Motor neuron (in vitro differentiated cells): Measurements from ENCODE around the gene TBC1D1. TPM values are rescaled to one million over a fixed set of nuclear protein-coding genes. Genes with fewer than 3 reads are reported as not detected.

Experiments used
- ATAC-seq, 8 experiments: fragments of 200-7000 bp; cut with Tn5 transposase; replicated peaks in 6 of 8; 2 replicates each; pipeline ENCODE4 v1.8.0; 2021; ENCODE audit warnings: mild to moderate bottlenecking in 8 of 8, moderate library complexity in 8 of 8
- H3K27ac ChIP-seq, 2 donors: fragments of 250-450 bp; sonication (Bioruptor Pico); 2 replicates each; pipeline ENCODE4 v1.9.0; 2021; ENCODE audit warnings: antibody characterized with exemption in 2 of 2, mild to moderate bottlenecking in 2 of 2, moderate library complexity in 1 of 2
- H3K4me1 ChIP-seq, 2 donors: fragments of 250-450 bp; sonication (Bioruptor Pico); replicated peaks in 1 of 2; 2 replicates each; pipeline ENCODE4 v1.6.1; 2021; ENCODE audit warnings: antibody characterized with exemption in 2 of 2, mild to moderate bottlenecking in 2 of 2, moderate library complexity in 1 of 2
- H3K4me3 ChIP-seq, 5 donors: fragments of 250-450 bp; sonication (Bioruptor Pico); 2 replicates each; pipeline ENCODE4 v1.9.0; 2021; ENCODE audit warnings: antibody characterized with exemption in 5 of 5, mild to moderate bottlenecking in 5 of 5, moderate library complexity in 4 of 5
- WGBS, 10 experiments: fragments of 450-650 bp; shearing (Covaris generic); methylation state at CpG; one replicate each; pipeline ENCODE4 v1.0.0; 2022; 5-methylcytosine and 5-hydroxymethylcytosine counted together
- in situ Hi-C, 9 experiments: fragments of 400-800 bp; cut with MboI; loops; one replicate each; pipeline ENCODE4 v1.15.0; 2021; ENCODE audit warnings: low sequenced_read_pairs in 9 of 9, low pct_unique_long_range_greater_than_20kb in 2 of 9; ENCODE audit not compliant: unreplicated experiment in 9 of 9
- total RNA-seq, 8 experiments: library from RNA; unstranded; fragments of 300-600 nt; gene quantifications; 2 replicates each; pipeline versions ENCODE4 v1.2.3 to v1.2.4, GENCODE V29; 2022

Gene TBC1D1
- total RNA-seq, 8 experiments from 2014 or later = 14.3 to 83.6 (median 36.8) TPM

DNA sequence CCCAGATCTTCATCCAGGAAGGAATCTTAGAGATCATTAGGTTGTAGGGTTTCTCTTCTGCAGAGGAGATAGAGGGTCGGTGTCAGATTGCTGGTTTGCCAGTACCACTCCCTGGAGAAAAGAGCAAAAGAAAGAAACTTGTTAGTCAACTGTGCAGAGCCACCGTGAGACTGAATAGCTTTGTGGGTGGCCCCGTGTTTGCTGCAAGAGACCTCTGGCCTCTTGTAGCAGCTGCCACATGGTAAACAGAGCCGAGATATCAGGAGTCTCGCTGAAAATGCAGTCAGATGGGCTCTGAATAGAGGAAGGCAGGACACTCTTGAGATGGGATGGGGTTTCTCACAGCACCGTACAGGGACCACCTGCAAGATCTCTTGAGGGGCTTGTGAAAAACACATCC is 219.0 kb downstream of the TBC1D1 start:
- 0 to 100% (median 90%) methylated on average over 1 to 4 of the region's 6 CpGs; no CpG with 5 or more reads in 5 of the 10 experiments for WGBS, 10 experiments
- in situ Hi-C loops = no loop called here
- peak in 5 of 8 experiments; percentile 23 to 54 (median 48) for ATAC-seq
- Histone ChIP-seq H3K27ac (no peak overlapping the region), H3K4me1 (peaks cover 50 to 64% of the 10 kb centered on the region in 2 donors), H3K4me3 (no peak overlapping the region)

DNA sequence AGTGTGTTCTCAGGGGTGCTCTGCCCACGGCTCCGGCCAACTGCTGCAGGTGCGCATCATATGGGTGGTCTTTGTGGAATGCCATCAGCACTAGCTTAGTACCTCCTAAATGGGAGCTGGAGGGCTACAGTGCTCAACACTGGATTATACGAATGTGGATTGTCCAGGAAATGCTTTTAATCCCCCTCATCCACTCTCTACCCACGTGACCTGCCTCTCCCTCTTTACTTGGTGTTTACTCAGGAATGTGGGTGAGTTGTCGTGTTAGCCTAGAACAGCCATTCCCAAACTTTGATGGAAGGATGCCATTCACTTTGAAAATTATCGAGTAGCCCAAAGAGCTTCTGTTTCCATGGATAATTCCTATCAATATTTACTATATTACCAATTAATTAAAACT is 220.1 kb downstream of the TBC1D1 start:
- in situ Hi-C loops = no loop called here
- 65 to 100% (median 100%) methylated on average over 1 to 7 of the region's 7 CpGs; no CpG with 5 or more reads in 2 of the 10 experiments for WGBS, 10 experiments
- Histone ChIP-seq H3K27ac (no peak overlapping the region), H3K4me3 (no peak overlapping the region), H3K4me1 (peaks cover 42 to 62% of the 10 kb centered on the region in 2 donors)
- no peak for ATAC-seq

DNA sequence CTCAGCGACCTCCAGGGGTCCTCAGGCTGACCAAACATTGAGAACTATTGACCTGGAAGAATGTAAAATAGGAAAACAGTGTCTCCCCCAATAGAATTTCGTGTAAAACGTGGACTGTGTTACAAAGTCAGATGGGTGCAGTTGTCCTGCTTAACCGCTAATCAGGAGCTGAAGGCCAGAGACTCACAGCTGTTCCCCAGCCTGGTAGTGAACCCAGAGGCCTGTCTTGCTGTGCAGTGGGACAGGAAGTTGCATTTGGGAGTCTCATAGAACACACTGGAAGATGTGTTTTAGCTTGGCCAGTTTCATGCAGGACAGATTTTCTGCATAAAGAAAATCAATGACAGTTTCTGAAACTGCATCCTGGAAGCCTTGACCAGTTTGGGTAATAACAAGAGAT is 220.8 kb downstream of the TBC1D1 start:
- H3K27ac ChIP-seq = no peak overlapping the region
- no peak overlapping the region for H3K4me3 ChIP-seq
- in situ Hi-C loops = no loop called here
- H3K4me1 ChIP-seq = peaks cover 38 to 58% of the 10 kb centered on the region in 2 donors
- ATAC-seq = no peak
- WGBS, 10 experiments = 10 to 85% (median 20%) methylated on average over 2 to 3 of the region's 4 CpGs; no CpG with 5 or more reads in 4 of the 10 experiments

DNA sequence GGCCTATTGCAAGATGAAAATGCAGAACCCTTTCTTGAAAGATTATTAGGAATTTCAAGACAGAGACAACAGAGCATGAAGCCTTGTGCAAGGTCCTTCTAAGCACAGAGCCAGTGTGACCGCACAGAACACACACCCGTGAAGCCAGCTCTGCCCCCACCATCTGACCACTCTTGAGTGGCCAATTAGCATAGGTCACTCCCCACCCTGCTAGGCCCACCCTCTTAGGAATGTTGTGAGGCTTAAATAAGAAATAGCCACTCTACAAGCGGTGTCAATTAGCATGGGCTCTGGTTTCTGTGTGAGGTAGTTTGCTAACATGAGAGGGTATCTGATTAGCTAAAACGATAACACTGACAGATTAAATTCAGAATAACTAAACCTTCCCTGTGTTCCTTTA is 222.2 kb downstream of the TBC1D1 start:
- Histone ChIP-seq H3K4me1 (peaks cover 38 to 55% of the 10 kb centered on the region in 2 donors), H3K27ac (no peak overlapping the region), H3K4me3 (no peak overlapping the region)
- 25 to 90% (median 60%) methylated on average over 1 to 3 of the region's 4 CpGs; no CpG with 5 or more reads in 5 of the 10 experiments for WGBS, 10 experiments
- peak; percentile 59 to 96 (median 69) for ATAC-seq
- in situ Hi-C loops = no loop called here

DNA sequence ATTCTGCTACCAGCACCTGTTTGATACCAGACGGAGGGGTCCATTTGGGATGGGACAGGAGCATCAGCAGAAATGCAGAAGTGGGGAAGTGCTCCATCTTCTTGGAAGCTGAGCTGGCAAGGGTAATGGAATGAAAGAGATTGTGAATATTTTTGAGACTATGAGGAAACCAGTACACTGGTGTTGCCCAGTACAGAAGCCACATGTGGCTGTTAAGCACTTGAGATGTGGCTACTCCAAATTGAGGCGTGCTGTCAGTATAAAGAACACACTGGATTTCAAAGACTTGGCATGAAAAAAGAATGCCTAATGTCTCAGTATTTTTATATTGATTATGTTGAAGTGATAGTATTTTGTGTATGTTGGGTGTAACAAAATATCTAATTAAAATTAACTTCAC is 222.7 kb downstream of the TBC1D1 start:
- Histone ChIP-seq H3K4me3 (no peak overlapping the region), H3K4me1 (peaks cover 38 to 54% of the 10 kb centered on the region in 2 donors), H3K27ac (no peak overlapping the region)
- WGBS, 10 experiments = 40 to 100% (median 100%) methylated on average over 1 of the region's 2 CpGs; no CpG with 5 or more reads in 7 of the 10 experiments
- peak in 2 of 8 experiments; percentile 21 to 22 for ATAC-seq
- in situ Hi-C loops = no loop called here

DNA sequence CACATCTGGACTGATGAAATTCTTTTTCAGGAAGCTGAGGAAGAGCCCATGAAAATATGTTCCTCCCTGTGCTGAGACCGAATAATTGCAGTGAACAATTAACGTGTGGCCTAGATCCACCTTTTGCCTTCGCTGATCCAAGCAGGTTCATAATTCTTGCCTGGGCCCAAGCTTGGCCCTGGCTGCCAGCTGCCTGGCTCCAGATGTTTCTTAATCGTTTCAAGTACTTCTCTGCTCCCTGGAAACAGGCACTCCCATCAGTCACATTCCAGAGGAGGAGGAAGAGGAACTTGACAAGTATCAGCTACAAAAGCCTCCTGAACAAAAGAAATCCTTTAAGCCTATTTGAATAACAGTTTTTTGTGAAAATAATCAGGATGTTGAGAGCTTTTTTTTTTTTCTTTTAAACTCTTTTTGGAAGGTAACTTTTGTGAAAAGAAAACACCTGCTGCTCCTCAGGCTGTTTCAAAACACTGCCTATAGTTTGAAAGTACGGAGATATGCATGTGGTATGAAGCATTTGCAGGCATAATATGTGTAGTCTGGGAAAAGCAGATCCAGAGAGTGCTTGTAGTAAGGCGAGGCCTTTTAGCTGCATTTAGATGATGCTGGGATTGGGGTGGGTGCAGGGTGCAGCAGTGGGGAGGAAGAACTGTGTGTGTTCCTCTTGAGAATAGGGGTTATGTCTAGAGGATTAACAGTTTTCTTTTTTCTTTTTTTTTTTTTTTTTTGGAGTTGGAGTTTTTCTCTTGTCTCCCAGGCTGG is 223.7 kb downstream of the TBC1D1 start:
- Histone ChIP-seq H3K4me3 (no peak overlapping the region), H3K4me1 (peaks cover 39 to 51% of the 10 kb centered on the region in 2 donors), H3K27ac (no peak overlapping the region)
- peak in 5 of 8 experiments; percentile 33 to 65 (median 56) for ATAC-seq
- 0 to 83% (median 23%) methylated on average over 1 to 6 of the region's 6 CpGs; no CpG with 5 or more reads in 1 of the 10 experiments for WGBS, 10 experiments
- in situ Hi-C loops = no loop called here

DNA sequence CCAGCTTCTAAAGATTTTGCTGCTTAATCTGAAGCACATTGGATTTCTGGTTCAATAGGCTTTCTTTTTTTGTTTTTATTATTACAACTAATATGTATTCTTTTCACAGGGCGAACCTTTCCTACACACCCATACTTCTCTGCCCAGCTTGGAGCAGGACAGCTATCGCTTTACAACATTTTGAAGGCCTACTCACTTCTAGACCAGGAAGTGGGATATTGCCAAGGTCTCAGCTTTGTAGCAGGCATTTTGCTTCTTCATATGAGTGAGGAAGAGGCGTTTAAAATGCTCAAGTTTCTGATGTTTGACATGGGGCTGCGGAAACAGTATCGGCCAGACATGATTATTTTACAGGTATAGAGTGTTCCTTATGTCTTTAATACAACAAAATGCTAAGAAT is 224.7 kb downstream of the TBC1D1 start:
- no peak overlapping the region for H3K27ac ChIP-seq
- WGBS, 10 experiments = 91 to 100% (median 100%) methylated on average over 1 to 5 of the region's 5 CpGs
- in situ Hi-C loops = no loop called here

DNA sequence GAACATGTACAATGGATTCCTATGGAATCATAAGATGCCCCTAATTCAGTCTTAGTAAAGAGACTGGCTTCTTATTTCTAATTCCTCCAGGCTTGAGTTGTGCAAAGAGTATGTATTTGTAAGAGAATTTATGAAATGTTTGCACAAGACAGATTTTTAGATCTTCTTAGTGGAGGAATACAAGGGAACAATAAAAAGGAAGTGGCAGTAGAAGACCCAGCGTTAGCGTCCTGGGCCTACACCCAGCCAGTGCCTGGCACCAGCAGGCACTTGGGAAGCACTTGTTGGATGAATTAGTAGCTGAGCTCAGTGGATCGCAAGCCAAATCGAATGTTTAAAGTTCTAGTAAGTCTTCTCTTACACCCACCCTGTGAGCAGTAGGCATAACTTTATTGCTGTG is 226.7 kb downstream of the TBC1D1 start:
- Histone ChIP-seq H3K27ac (no peak overlapping the region), H3K4me3 (no peak overlapping the region), H3K4me1 (peaks cover 47 to 51% of the 10 kb centered on the region in 2 donors)
- 79 to 100% (median 93%) methylated on average over 1 to 4 of the region's 4 CpGs; no CpG with 5 or more reads in 4 of the 10 experiments for WGBS, 10 experiments
- in situ Hi-C loops = no loop called here
- ATAC-seq = no peak

More for the DNA sequence above, 224.7 kb downstream of the TBC1D1 start:
- Histone ChIP-seq H3K4me3 (no peak overlapping the region), H3K4me1 (peaks cover 39 to 51% of the 10 kb centered on the region in 2 donors)
- ATAC-seq = no peak

DNA sequence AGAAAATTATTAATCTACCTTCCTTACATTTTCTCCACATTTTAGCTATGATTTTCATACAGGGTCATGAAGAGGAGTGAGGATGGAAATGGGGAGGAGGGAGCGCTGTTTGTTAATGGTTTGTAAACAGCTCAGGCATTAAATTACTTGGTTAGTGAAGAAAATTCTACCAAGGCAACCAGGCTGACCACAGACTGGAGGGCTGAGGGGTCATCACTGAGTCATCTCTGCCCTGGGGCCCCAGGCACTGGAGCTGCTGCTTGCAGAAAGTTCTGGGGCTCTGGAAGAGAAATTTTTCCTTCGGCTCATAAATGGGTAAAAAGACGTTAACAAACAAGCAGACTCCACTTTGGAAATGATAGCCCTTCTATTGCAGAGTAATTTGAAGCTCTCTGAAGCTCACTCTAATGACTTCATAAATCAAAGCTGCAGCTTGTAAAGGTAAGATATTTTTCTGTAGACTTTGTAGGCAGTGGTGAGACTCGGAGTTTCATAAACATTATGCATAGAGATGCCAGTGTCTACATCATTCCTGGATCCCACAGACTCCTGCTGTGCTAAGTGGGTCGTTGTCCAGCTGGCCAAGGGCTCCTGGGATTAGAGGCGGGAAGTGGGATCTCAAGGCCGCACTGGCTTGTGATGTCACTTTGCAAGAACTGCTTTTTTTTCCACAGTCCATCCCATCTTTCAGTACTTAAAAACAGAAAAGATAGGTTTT is 228.9 kb downstream of the TBC1D1 start:
- peaks cover 30 to 33% of the 10 kb centered on the region in 2 donors for H3K4me1 ChIP-seq
- 0 to 65% (median 53%) methylated on average over 1 to 7 of the region's 7 CpGs; no CpG with 5 or more reads in 2 of the 10 experiments for WGBS, 10 experiments

DNA sequence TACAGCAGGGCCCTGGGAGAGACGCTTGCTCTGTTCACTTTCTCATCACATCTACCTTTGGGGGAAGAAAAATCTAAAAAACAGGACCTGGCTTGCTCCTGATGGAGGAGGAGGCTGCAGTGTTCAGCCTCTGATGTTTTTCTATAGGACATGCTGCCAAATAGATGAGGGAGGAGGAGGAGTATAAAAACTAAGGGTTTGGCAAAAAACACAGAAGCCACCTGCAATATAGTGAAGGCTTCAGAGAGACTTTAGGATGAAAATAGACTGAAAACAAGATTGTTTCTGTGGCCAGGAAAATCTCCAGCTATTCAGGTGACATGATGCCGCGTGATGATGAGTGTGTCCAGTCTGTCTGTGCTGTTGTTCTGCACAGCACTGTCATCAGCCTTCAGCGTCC is 229.9 kb downstream of the TBC1D1 start:
- in situ Hi-C loops = no loop called here
- Histone ChIP-seq H3K4me3 (no peak overlapping the region), H3K4me1 (peaks cover 29 to 30% of the 10 kb centered on the region in 2 donors), H3K27ac (no peak overlapping the region)
- 83 to 100% (median 91%) methylated on average over 3 to 4 of the region's 4 CpGs; no CpG with 5 or more reads in 5 of the 10 experiments for WGBS, 10 experiments
- ATAC-seq = peak in 3 of 8 experiments; percentile 20 to 32 (median 31)

More for the DNA sequence above, 228.9 kb downstream of the TBC1D1 start:
- ATAC-seq = peak; percentile 49 to 91 (median 86)
- in situ Hi-C loops = no loop called here
- Histone ChIP-seq H3K27ac (no peak overlapping the region), H3K4me3 (no peak overlapping the region)

DNA sequence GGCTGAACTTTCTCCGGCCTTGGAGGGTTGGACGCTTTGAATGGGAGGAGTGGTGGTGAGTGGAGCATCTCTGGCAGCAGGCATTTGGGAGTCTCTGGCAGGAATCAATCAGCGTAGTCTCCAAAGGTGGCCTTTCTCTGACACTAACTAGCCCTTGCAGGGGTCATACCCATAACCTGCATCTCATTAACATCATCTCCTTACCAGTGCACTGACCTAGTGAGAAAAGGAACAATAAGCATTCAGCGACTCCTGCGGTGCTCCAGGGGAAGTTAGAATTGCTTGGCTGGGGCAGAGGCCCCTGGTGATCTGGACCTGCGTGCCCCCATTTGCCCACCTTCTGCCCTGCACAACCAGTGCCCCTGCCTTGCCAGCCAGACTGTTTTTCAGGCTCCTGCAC is 231.2 kb downstream of the TBC1D1 start:
- WGBS, 10 experiments = 42 to 100% (median 65%) methylated on average over 1 to 4 of the region's 6 CpGs; no CpG with 5 or more reads in 2 of the 10 experiments
- Histone ChIP-seq H3K4me1 (peaks cover 27 to 30% of the 10 kb centered on the region in 2 donors), H3K4me3 (no peak overlapping the region), H3K27ac (no peak overlapping the region)
- ATAC-seq = no peak
- in situ Hi-C loops = no loop called here

DNA sequence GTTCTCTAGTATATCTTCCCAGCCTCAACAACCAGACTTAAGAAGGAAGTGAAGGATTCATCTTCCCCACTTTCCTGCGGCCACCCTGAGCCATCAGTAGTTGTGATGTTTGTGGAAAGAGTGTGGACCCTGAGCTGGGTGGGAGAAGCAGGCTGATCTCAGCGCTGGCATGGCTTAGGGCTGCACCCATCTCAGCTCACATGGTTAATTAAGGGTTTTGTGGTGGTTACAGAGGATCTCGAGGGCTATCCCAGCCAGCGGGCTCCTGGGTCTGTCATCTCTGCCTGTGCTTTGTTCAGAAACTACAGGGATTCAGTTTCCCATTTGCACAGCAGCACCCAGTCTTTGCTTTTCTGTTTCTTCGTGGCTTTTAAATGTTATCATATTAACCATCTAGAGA is 232.7 kb downstream of the TBC1D1 start:
- peaks cover 27 to 30% of the 10 kb centered on the region in 2 donors for H3K4me1 ChIP-seq
- 71 to 91% (median 82%) methylated on average over 1 to 5 of the region's 5 CpGs; no CpG with 5 or more reads in 2 of the 10 experiments for WGBS, 10 experiments
- in situ Hi-C loops = no loop called here
- H3K27ac ChIP-seq = no peak overlapping the region
- no peak for ATAC-seq
- no peak overlapping the region for H3K4me3 ChIP-seq

DNA sequence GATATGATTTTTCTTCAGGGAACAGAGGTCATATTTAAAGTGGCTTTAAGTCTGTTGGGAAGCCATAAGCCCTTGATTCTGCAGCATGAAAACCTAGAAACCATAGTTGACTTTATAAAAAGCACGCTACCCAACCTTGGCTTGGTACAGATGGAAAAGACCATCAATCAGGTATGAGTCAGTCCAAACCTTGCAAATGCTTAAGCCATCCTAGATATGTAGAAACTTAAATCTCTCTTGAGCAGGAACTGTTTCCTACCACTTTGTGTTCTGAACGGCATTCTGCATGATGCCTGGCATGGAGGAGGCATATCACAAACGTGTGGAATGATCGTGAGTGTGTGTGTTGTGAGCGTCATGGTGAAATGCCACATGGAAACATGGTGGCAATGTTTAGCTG is 234.1 kb downstream of the TBC1D1 start:
- no peak for ATAC-seq
- in situ Hi-C loops = no loop called here
- WGBS, 10 experiments = 79 to 100% (median 98%) methylated on average over 1 to 4 of the region's 5 CpGs
- Histone ChIP-seq H3K27ac (no peak overlapping the region), H3K4me3 (no peak overlapping the region), H3K4me1 (peaks cover 25 to 31% of the 10 kb centered on the region in 2 donors)
